OCI-M2 (cell line): ENCODE results near the gene HLA-DQB2.
"Not testable (repeated sequence)": the region's sequence is repeated elsewhere in the genome, so short reads cannot be mapped to it uniquely, and the experiment has no call there.

Experiments used
- DNase-seq: peaks from one replicate; lab custom pipeline; 2025; ENCODE audit not compliant: unreplicated experiment; lab: John Stamatoyannopoulos, UW

HLA-DQB2 gene

GRCh38 chr6:32745649-32746048 lies 17.7 kb downstream of the HLA-DQB2 start:
- DNase-seq = not testable (repeated sequence)

DNA sequence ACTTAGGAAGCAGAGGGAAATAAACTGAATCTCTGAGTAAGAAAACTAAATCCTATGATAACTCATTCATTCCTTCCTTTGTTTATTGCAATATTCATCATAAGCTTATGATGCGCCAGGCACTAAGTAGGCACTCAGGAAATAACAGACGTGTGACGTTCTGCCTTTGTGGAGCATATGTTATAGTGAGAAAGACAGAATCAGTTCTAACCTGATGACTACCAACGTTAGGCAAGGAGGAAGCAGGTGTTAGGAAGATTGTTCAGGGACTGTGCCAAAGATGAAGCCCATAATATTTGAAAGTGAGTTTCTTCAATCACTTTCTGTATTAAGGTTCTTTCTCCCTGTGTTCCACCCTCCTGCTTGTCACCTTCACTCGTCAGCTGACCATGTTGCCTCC lies 18.6 kb downstream of the HLA-DQB2 start:
- DNase-seq = no peak

- DNase-seq = no peak
Observed at GRCh38 chr6:32742374-32742773, 21.0 kb downstream of the HLA-DQB2 start.

GRCh38 chr6:32741031-32741960 lies 22.0 kb downstream of the HLA-DQB2 start, which contains the start of gene HLA-DQA2:
HLA-DQA2 (plus strand) TSS chr6:32741391; CDS start chr6:32741444, 53 bp downstream.
- DNase-seq = no peak

GRCh38 chr6:32738126-32738525 lies 25.2 kb downstream of the HLA-DQB2 start:
- no peak for DNase-seq

- no peak for DNase-seq
Observed at GRCh38 chr6:32718879-32719278, 44.5 kb downstream of the HLA-DQB2 start.

DNA sequence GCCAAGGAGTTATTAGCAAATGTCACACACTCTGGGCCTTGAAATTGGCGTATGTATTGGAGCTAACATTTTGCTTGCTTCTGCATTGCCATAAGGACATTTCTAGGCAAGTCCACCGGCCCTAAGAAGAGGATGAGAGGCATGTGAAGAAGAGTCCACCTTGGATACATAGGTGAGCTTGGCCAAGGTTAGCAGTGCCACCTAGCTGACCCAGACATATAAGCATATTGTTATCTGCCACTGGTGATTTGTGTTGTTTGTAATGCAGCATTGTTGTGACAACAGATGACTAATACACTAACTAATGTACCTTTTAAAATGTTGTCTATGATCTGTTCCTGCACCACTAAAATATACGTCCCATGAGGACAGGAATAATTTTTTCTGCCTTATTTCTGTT lies 46.9 kb downstream of the HLA-DQB2 start:
- no peak for DNase-seq

DNA sequence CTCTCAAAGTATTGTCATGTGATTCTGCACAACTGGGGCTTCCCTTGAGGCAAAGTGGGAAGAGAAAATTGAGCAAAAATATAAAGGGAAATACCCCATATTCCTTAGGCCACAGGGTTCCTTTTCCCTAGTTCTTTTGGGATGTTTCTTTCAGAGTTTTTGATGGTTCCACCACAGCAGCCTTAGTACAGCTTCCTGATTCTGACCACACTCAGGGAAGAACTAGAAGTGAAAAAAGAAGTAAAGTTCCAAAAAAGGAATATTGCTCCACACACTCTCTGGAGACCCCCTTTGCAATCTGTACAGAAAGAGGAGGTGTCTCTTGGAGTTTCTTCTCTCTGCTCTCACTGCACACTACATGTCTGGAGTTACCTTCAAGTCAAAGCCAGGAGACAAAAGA lies 50.1 kb downstream of the HLA-DQB2 start:
- no peak for DNase-seq

DNA sequence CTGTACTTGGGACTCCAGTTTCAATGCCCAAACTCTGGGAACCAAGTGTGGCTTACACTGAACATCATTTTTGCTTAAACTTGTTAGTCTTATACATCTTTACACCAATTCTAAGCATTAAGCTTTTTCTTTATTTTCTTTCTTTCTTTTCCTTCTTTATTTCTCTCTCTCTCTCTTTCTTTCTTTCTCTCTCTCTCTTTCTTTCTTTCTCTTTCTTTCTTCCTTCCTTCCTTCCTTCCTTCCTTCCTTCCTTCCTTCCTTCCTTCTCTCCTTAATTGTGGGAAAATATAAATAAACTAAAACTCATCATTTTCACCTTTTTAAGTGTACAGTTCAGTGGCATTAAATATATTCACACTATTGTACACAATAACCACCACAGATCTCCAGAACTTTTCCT lies 53.7 kb downstream of the HLA-DQB2 start:
- DNase-seq = no peak
